PFSK-1 (cell line): ENCODE measurements around the gene TRIP11.

Experiments used
- FOXP2 ChIP-seq: optimal IDR thresholded peaks from 2 replicates; pipeline ENCODE3; 2011; ENCODE audit warnings: borderline replicate concordance, control low read depth, inconsistent platforms; ENCODE audit not compliant: insufficient read depth; ENCODE audit errors: extremely low read length, extremely low read depth
- POLR2AphosphoS5 ChIP-seq: IDR thresholded peaks from 2 replicates; pipeline ENCODE4 v1.6.1; 2012; ENCODE audit warnings: low read depth, mild to moderate bottlenecking, control low read depth, low read length, moderate library complexity
- SIN3A ChIP-seq: IDR thresholded peaks from 2 replicates; pipeline ENCODE4 v1.6.1; 2012; ENCODE audit warnings: mild to moderate bottlenecking, low read length, moderate library complexity, borderline replicate concordance; ENCODE audit not compliant: insufficient read depth
- TAF1 ChIP-seq: IDR thresholded peaks from 2 replicates; pipeline ENCODE4 v1.6.1; 2012; ENCODE audit warnings: low read length, control low read depth, borderline replicate concordance; ENCODE audit not compliant: insufficient read depth
- TF ChIP-seq, protein P1 (sequence below), 2 experiments: IDR thresholded peaks; 2 replicates each; pipeline versions ENCODE4 v1.6.1 to v1.8.0; 2011 to 2012; ENCODE audit warnings: low read depth in 2 of 2, low read length in 2 of 2, control low read depth in 1 of 2, inconsistent platforms in 1 of 2, mild to moderate bottlenecking in 1 of 2, moderate library complexity in 1 of 2; ENCODE audit not compliant: insufficient read depth in 1 of 2

TRIP11 gene

DNA sequence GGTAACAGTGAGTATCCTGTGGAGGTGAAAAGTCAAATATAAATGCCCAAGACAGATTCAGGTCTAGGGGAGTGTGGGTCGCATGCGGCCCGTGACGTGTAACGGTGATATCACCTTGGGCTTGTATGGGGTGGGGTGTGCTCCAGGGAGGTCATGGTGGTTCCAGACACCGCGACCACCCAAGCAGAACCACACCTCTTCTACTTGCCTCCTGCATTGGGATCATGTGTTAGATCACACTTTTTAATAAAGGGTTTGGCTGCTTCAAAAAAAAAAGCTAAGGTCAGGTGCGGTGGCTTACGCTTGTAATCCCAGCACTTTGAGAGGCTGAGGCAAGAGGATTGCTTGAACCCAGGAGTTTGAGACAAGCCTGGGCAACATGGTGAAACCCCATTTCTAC is 96.9 kb downstream of the TRIP11 start:
- no peak for TF ChIP-seq TAF1
- TF ChIP-seq, protein P1, sequence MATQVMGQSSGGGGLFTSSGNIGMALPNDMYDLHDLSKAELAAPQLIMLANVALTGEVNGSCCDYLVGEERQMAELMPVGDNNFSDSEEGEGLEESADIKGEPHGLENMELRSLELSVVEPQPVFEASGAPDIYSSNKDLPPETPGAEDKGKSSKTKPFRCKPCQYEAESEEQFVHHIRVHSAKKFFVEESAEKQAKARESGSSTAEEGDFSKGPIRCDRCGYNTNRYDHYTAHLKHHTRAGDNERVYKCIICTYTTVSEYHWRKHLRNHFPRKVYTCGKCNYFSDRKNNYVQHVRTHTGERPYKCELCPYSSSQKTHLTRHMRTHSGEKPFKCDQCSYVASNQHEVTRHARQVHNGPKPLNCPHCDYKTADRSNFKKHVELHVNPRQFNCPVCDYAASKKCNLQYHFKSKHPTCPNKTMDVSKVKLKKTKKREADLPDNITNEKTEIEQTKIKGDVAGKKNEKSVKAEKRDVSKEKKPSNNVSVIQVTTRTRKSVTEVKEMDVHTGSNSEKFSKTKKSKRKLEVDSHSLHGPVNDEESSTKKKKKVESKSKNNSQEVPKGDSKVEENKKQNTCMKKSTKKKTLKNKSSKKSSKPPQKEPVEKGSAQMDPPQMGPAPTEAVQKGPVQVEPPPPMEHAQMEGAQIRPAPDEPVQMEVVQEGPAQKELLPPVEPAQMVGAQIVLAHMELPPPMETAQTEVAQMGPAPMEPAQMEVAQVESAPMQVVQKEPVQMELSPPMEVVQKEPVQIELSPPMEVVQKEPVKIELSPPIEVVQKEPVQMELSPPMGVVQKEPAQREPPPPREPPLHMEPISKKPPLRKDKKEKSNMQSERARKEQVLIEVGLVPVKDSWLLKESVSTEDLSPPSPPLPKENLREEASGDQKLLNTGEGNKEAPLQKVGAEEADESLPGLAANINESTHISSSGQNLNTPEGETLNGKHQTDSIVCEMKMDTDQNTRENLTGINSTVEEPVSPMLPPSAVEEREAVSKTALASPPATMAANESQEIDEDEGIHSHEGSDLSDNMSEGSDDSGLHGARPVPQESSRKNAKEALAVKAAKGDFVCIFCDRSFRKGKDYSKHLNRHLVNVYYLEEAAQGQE (IDR thresholded peaks at IDR 0.05; ENCODE audit: insufficient read depth in 1 of 2, low read depth in 2 of 2, low read length in 2 of 2), result no peak
- no peak for TF ChIP-seq POLR2AphosphoS5
- TF ChIP-seq FOXP2, result no peak
- TF ChIP-seq SIN3A, result no peak

DNA sequence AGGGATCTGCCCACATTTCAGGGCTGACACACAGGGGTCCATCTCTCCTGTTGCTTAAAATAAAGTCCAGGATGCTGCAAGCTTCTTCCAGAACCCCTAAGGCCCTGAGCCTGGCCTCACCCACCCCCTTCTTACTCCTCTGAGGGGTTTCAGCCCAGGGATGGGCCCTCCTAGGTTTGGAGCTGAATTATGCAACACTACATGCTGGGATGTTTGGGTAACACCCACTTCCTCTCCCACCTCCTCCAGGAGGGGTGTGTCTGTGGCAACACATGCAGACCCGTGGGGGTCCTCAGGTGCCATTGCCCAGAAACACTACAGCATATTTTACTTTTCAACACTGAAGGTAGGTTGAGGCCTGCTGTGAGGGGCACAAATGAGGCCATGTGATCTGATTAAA is 97.7 kb downstream of the TRIP11 start:
- TF ChIP-seq, protein P1 (IDR thresholded peaks at IDR 0.05; ENCODE audit: insufficient read depth in 1 of 2, low read depth in 2 of 2, low read length in 2 of 2), result no peak
- TF ChIP-seq FOXP2 (no peak), TAF1 (no peak), SIN3A (no peak), POLR2AphosphoS5 (no peak)

DNA sequence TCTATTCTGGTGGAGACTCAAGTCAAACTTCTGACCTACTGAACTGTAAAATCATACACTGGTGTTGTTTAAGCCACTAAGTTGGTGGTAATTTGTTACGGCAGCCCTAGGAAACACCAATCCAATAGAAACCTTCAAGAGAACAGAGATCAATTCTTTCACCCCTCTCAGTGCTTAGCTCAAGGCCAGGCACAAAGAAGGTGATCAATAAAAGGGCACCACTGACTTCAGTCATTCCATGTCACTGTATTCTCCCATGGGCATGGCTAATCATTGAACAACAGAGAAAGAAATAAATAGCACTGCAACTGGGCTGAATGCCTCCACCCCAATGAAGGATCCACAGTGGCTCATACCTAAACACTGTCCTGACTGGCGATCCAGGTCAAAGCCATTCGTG is 99.7 kb downstream of the TRIP11 start:
- TF ChIP-seq FOXP2, result no peak
- TF ChIP-seq, protein P1 (IDR thresholded peaks at IDR 0.05; ENCODE audit: insufficient read depth in 1 of 2, low read depth in 2 of 2, low read length in 2 of 2), result no peak
- TF ChIP-seq TAF1, result no peak
- no peak for TF ChIP-seq POLR2AphosphoS5
- TF ChIP-seq SIN3A, result no peak

DNA sequence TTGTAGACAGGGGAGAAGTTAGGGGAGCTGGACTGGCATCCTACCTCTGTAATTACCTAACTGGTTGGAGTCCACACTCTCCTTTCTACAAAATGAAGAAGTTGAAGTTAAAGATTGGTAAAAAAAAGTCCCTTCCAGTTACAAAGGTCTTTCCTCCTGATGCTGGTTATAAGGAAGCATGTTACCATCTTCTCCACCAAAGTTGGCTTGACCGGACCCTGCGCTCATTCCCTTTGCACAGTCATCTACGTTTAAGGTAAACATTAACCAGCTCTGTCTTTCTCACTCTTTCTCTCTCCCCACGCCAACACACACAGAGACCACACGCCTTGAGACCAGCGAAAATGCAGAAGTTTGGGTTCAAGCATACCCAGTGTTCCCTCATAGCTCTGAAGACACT is 104.3 kb downstream of the TRIP11 start:
- TF ChIP-seq POLR2AphosphoS5, result no peak
- no peak for TF ChIP-seq FOXP2
- TF ChIP-seq SIN3A, result no peak
- no peak for TF ChIP-seq TAF1
- TF ChIP-seq, protein P1 (IDR thresholded peaks at IDR 0.05; ENCODE audit: insufficient read depth in 1 of 2, low read depth in 2 of 2, low read length in 2 of 2), result no peak

DNA sequence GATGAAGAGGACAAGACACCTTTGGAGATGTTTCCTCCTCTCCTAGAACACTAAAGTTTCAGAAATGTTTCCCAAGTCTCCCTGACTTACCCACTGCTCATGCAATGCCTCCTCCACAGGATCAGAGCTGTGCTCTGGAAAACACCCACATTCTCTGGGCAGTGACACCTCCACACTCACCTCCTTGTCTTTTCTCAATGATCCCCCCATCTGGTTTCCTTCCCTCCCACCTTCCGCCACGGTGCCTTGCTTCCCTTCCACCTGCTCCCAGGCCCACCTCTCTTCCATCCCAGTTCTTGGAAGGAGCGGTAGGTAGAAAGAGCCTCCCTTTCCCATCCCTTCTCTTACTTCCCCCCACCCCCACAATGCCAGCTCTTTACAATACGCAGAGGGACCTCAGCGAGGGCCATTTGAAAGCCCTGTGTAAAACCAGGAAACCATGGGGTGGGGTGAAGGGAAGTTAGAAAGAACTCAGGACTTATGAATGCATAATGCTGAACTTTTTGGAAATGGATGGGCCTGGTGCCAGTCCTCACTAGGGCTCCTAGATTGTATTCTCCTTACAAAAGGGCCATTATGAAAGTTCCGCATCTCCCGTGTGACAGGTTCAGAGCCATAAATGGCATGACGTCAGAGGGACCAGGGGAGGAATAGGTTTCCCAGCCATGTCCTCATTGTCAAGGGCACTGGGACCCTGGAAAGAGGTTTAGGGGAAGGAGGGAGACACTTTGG is 105.1 kb downstream of the TRIP11 start:
- TF ChIP-seq TAF1, result no peak
- no peak for TF ChIP-seq FOXP2
- TF ChIP-seq SIN3A, result no peak
- TF ChIP-seq, protein P1 (IDR thresholded peaks at IDR 0.05; ENCODE audit: insufficient read depth in 1 of 2, low read depth in 2 of 2, low read length in 2 of 2), result no peak
- no peak for TF ChIP-seq POLR2AphosphoS5
